Stimulated activated CD4-positive, alpha-beta T cell treated with anti-CD3 and anti-CD28 coated beads, Interleukin-12 subunit alpha, Interleukin-12 subunit beta, amount 100 ng/mL, for 4 hours (primary cell): Measurements from ENCODE around the gene NFATC2.

Source experiments
- DNase-seq: peaks from one replicate; pipeline ENCODE4 v3.0.0-alpha.2; 2020

Gene NFATC2

DNA sequence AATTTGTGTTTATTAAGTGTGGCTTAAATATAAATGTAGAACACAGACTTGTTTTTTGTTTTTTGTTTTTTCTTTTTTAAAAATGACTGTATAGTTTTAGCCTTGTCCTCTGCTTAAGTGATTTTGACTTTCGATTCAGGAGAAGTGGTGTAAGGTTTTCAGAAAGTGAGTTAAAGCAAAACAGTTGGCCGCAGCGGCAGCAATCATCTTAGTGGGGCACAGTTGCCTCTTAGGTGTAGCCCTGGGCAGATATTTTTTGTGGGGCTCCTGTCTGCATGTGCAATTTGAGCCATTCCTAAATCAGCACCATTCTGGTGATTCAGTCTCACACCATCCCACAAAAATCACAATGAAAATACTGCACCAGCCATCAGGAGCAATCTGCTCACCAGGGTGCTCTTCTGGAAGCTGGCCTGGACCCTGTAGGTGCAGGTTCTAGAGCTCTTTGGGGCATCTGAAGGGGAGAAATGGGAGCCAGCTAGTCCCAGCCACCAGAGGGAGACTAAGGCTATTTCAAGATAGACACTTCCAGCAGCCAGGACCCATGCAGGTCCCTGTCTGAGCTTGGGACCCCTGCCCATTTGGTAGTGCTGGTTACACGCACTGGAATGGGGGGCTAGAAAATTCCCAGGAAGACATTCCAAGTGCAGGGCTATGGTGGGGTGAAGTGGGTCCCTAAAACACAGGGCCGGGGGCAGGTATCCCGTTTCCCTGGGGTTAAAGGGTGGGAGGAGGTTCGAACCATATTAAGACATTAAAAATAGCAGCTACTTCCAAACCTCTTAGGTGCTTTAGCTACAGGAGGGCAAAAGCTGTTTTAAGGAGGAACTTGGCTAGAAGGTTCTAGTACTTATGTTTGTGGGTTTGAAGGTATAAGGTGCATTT is 156.6 kb downstream of the NFATC2 start:
- no peak for DNase-seq

DNA sequence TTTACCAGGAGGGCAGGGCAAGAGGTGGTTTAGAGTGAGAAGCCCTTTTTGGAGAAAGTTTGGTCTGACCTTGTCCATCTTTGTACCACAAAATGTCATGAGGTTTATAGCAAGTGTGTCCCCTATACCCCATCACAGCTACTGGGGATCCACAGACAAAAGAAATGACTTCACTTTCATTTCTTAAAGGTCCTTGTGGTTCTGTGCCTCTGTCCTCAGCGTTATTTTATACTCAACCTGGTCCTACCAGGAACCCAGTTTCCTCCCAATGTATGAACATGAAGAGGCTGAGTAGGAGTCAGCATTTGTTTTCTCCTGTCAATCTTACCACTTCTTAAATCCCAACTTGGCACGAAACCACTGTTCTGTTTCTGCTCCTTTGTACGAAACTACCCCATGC is 157.6 kb downstream of the NFATC2 start:
- DNase-seq = no peak

DNA sequence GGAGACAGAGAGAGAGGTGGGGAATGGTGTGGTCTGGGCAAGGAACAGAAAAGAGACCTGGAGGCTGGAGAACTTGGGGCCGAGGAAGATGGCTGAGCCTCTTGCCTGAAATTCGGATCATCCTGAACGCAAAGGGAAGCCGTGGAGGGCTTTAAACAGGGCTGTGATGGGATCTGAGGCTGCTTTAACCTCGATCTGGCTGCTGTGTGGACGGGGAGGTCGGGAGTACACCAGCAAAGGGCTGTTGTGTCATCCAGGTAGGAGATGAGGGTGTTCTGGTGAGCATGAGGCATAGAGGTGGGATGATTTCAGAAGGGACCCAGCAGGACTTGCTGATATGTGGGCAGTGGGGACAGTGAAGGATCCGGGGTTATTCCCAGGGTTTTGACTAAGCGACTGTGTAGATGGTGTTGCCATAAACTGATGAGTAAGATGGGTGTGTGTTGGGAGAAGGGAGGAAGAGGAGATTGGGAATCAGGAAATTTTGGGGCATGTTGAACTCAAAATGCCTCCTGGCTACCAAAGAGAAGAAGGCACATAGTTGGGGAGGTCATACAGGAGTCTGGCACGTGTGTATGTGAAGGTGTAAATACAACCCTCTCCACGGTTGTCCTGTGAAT is 158.5 kb downstream of the NFATC2 start:
- no peak for DNase-seq

DNA sequence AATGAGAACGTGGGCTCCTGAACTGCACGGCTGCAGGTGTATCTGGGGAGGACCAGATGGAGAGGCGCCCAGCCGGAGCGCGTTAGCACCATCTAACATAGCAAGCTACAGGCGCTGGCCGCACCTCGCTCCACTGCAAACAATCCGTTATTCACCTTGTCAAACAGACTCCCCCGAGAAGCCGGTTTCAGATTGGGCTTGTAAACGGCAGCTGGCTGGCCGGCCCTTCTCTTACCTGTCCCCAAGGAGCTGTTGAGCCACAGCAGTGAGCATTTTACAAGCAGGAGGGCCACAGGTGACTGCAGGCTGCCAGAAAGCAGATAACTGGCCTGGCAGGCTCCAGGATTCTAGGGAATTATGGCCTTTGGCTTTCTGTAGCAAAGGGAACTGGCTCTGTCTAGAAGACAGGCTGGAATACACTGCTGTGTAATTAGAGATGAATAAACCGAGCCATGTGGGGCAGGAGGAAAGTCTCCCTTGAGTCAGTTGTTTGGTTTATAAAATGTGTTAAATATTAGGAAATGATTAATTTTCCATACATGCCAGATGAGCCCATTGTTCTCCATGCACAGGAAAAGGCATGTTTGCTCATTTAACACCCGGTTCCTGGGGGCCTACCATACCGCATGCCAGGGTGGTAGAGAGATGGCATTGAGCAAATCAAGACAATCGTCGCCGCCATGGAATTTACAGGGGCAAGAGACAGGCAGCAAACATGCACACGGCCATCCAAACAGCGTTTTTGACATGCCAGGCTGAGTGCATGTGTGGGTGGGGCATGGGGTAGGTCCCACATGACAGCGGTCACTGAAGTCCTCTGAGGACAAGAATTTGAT is 159.3 kb downstream of the NFATC2 start:
- DNase-seq = no peak

DNA sequence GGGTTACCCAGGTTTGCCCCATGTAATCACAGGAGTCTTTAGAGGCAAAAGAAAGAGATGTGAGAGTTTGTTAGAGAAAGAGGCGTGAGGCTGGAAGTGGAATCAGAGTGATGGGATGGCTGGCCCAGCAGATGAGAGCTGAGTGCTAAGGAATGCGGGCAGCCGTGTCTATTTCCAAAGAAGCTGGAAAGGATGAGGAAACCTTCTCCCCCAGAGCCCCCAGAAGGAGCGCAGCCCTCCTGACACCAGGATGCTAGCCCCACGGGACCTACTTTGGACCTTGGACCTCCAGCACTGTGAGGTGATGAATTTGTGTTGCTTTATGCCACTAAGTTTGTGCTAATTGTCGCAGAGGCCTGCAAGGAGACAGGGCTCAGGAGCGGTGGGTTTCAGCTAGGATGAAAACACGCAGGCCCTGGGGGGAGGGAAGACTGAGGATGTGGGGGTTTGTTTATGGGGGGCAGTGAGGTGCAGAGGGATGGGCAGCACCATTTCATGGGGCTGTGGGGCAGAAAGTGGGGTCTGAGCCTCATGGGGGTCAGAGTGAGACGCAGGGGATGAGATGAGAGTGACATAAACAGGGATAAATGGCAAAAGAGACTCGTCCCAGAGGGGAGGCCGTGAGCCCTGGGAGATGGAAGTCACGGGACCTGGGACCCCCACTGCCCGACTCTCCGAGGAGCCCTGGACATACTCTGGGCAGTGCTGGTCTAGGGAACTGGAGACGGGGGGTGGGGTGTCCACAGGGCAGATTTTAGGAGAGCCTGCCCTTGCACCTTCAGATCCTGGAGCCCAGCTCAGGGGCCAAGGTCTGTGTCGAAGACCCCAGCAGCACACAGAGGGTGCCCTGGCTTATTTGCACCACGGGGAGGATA is 160.2 kb downstream of the NFATC2 start:
- DNase-seq = no peak

DNA sequence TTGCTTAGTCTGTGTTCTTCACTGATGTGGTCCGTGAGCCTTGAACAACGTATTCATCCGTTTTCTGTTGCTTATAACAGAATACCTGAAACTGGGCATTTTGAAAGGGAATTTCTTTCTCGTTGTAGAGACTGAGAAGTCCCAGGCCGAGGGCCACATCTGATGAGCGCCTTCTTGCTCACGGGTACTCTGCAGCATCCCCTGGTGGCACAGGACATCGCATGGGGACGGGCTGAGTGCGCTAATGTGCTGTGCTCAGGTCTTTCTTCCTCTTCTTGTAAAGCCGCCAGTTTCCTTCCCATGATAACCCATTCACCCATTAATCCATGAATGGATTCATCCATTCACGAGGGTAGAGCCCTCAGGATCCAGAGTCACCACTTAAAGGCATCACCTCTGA is 161.0 kb downstream of the NFATC2 start:
- no peak for DNase-seq

DNA sequence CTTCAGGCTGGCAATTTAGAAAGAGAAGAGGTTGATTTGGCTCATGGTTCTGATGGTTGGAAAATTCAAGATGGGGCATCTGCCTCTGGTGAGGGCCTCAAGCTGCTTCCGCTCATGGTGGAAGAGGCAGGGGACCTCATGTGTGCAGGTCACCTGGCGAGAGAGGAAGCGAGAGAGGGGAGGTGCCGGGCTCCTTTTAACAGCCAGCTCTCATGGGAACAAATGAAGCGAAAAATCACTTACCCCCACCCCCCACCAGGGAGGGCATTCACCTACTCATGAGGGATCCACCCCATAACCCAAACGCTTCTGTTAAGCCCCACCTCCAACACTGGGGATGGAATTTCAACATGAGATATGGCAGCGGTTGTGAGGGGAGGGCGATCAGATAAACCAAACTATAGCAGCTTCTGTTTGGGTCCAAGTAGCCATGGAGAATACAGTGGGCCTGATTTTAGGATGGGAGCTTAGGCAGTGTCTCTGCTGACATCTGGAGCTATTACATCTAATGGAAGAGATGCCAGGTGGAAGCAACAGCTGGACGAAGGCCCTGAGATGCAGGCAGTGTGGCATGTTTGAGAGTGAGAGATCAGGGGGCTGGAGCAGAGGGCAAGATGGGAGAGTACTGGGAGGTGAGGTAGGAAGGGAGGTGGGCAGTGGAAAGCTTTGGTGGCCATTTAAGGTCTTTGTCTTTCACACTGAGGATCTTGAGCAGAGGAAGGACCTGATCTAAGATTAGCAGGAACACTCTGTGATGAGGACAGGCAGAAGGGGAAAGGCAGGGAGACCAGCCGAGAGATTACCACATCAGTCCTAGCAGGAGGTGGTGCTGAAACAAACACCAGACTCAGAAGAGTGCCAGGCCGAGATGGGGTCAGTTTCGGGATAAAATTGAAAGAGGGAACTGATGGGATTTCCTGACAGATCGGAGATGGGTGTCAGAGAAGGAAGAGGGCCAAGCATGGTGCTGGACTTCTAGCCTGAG is 161.8 kb downstream of the NFATC2 start:
- no peak for DNase-seq

DNA sequence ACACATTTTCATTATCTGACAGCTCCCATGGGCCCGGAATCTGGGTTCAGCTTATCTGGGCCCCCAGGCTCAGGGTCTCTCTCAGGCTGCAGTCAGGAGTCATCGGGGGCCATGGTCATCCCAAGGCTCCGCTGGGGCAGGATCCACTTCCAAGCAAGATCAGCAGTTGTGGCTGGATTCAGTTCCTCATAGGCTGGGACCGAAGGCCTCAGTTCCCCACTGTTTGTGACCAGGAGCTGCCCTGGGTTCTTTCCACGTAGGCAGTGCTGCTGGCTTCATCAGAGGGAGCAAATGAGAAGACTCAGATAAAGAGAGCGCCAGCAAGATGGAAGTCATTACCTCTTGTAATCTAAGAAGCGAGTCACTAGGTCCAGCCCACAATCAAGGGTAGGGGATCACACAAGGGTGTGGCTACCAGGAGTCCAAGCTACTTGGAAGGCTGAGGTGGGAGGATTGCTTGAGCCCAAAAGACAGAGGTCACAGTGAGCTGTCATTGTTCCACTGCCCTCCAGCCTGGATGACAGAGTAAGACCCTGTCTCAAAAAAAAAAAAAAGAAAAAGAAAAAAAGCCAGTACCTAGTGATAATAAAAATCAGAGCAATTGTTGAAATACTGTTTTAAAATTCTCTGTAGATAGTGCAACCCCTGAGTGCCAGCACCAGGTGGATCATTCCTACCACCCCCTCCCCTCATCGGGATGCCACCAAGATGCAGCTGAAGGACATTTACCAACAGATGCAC is 162.7 kb downstream of the NFATC2 start:
- no peak for DNase-seq

DNA sequence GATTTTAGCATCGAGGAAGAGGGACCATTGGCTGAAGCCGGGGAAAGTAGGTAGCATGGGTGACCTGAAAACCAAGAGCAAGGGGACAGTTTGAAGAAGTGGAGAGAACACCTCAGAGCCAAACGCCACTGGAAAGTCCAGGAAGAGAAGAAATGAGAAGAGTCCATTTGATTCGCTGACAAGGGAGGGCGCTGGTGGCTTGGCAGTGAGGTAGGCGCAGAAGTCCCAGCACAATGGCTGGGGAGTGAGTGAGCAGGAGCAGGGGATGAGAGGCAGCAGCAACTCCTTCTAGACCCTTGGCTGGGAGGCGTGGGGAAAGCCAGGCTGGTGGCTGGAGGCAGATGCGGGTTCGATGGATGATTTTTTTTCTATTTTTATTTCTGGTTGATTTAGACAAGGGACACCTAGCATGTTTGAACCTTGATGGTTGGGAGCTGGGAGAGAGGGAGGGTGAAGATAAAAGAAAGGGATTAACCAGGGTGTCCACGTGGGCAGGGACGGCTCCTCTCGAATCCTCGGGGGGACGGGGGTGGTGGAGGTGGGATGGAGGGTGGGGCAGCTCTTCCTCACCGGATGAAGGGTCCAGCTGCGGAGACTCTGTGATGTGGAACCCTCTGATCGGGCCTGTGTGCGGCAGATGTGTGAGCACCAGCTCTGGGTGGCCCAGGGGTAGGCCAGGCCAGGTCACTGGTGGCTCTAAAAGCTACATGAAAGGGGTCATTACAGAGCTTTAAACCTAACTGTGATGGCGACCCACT is 164.2 kb downstream of the NFATC2 start:
- DNase-seq = no peak

DNA sequence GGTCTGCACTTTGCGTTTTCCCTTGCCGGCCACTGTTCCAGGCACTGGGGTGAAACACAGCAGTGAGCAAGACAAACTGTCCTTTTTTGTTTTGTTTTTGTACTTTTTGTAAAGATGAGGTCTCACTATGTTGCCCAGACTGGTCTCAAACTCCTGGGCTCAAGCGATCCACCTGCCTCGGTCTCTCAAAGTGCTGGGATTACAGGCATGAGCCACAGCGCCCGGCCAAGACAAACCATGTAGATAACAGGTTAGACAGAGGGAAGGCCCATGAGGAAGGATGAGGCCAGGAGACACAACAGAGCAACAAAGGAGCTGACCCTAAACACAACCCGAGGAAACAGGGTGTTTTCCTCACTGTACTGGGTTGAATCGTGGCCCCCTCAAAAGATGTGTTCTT is 165.4 kb downstream of the NFATC2 start:
- DNase-seq = no peak

DNA sequence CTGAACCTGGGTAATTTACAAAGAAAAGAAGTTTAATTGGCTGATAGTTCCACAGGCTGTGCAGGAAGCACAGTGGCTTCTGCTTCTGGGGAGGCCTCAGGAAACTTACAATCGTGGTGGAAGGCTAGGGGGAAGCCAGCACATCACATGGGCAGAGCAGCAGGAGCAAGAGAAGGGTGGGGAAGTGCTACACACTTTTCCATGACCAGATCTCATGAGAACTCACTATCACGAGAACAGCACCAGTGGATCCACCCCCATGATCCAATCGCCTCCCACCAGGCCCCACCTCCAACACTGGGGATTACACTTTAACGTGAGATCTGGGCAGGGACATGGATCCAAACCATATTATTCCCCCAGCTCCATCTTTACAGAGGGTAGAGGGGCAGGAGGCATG is 166.4 kb downstream of the NFATC2 start:
- DNase-seq = no peak

DNA sequence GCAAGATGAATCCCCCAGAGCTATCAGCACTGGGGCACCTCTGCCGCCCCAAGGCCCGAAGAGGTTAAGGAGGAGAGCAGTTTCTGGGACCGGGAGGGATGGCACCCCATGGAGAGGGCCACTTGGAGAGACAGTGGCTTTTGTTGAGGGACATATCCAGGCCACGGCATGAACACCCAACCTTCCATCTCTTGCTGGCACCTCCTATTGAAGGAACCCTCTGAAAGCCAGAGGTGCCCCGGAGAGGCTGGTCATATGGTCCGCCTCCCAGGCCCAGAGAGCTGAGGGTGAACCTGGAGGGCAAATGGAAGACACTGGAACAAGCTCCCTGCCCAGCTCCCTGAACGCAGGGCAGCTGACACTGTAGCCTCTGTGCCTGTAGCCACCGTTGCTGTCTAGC is 167.0 kb downstream of the NFATC2 start:
- DNase-seq = no peak

DNA sequence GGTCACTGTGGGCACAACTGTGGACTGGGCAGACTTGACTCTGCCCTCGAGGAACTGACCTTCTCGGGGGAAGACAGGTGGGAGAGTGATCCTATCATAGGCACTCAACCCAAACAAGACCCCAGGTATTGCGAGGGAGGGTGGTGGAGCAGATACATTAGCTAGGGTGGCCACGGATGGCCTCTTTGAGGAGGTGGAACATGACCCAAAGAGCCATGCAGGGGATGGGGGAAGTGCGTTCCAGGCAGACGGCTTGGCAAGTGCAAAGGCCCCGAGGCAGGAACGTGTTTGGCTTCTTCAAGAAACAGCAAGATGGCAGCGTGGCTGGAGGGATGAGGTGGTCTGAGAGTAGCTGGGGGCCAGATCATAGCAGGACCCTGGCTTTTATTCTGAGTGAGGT is 167.6 kb downstream of the NFATC2 start:
- no peak for DNase-seq

DNA sequence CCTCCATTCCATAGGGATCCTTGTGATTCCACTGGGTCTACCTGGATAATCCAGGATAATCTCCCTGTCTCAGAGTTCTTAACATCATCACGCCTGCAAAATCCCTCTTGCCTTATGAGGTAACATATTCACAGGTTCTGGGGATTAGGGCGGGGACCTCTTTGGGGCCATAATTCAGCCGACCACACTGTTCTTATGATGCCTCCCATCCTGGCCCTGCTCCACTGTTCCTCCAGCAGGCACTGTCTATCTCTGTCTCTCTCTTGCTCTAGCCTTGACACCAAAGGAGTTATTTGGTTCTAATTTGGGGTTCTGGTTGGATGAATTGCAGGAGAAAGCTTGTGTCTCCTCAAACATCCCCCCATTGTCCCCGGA is 168.1 kb downstream of the NFATC2 start:
- no peak for DNase-seq

DNA sequence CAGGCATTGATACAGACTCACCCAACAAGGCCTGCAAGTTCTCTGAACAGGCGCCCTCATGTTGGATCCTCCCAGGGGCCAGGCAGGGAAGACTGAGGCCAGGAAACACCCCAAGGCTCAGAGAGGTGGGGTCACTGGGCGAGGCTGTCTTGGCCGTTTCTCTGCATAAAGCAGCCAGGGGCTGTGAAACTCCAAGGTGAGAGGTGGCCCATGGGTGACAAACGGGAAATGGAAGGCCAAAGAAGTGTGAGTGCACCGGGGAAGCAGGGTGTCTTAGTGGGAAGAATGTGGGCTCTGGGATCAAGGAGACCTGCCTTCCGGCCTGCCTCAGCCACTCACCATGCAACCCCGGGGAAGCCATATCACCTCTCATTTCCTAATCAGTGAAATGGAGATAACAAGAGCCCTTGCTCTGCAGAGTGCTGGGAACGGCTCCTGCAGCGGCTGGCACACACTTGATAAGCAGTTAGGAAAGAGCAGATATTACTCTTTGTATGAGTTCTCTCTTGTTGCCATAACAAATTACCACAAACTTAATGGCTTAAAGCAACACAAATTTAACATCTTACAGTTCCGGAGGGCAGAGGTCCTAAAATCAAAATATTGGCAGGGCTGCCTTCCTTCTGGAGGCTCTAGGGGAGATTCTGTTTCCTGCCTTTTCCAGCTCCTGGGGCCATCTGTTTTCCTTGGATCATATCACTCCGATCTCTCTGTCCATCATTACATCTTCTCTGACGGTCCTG is 168.6 kb downstream of the NFATC2 start:
- DNase-seq = no peak

DNA sequence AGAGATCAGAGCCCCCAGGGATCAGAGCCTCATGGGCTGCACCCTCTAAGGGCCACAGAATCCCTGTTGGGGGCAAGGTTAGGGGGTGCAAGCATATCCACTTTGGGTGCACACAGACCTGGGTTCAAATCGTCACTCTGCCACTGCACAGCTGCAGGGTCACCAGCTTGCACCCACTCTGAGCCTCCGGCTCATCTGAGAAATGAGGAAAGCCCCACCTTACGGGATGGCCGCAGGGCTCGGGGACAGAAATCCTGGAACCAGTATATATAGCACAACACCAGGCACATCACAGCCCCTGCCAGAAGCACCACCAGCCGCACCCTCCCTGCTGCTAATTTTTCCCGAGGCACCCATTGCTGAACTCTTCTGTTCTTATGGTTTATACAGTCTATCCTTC is 169.6 kb downstream of the NFATC2 start:
- DNase-seq = no peak

DNA sequence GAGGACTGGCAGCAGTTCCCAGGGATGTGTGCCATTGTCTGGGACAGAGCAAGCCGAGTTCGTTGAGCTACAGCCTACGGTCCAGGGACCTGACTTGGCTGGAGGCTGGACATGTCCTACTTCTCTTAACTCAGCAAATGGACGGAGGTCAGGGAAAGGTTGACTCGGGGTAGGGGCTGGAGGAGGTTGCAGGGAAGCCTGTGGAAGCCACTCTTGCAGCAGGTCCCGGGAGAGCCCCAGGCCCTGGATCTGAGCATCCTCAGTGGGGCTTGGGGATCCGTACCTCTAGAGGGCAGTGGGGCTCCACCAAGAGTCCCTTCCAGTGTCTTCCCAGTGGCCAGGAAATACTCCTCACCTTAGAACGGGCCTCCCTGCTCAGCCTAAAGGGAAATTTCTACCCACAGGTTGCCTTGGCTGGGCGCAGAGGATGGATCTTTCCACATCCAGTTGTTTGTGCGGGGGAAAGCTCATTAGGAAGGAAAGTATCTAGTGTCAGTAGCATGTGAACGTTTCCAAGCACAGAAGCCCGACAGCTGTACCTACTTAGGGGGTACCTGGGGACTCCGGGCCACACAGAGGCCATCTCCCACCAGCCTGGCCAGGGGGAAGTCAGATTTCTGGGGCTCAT is 170.2 kb downstream of the NFATC2 start:
- peak; percentile 63 for DNase-seq

DNA sequence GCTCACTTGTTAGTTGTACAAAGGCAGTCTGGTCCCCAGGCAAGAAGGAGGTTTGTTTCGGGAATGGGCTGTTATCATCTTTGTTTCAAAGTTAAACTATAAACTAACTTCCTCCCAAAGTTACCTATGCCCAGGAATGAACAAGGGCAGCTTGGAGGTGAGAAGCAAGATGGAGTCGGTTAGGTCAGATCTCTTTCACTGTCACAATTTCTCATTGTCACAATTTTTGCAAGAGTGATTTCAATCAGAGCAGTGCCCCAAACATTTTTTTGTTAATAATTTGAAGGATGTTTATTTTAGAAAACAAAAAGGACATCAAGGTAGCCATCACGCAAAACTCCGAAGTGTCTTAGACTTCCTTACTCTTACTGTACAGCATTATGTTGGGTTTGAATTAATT is 170.8 kb downstream of the NFATC2 start:
- DNase-seq = no peak

DNA sequence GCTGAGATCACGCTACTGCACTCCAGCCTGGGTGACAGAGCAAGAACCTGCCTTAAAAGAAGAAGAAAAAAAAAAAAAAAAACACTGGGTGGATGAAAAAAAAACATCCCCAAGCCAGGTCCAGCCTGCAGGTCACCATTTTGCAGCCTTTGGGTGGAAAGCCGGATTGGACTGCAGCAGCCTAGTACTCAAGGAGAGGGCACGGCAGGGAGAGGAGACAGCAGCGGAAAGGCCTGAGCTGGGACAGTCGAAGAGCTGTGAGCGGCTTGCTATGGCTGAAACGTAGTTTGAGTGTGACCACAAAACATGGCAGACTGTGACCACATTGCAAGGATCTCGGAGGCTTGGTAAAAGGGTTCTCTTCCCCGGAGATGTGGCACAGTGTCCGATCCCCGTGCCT is 173.0 kb downstream of the NFATC2 start:
- no peak for DNase-seq
